Spleen (tissue), 7 donors: ENCODE results near the gene POLR3E.

Source experiments
- CTCF ChIP-seq, 11 experiments: fragments of 200-600 bp in 7 of 11; fragments of 450-650 bp in 4 of 11; sonication (generic) in 4 of 11; IDR thresholded peaks in 8 of 11; conservative IDR thresholded peaks in 3 of 11; 1 replicate in 7 of 11; 2 replicates in 4 of 11; pipeline versions ENCODE4 v1.4.0 to v1.8.0; 2016 to 2021; ENCODE audit warnings: antibody characterized with exemption in 11 of 11, inconsistent platforms in 4 of 11, mild to moderate bottlenecking in 1 of 11
- POLR2A ChIP-seq, 3 donors: fragments of 450-650 bp; IDR thresholded peaks; one replicate each; pipeline ENCODE4 v1.5.1; 2017; ENCODE audit warnings: antibody characterized with exemption in 3 of 3, mild to moderate bottlenecking in 1 of 3
- POLR2AphosphoS5 ChIP-seq, 3 donors: sonication (generic); formaldehyde crosslinking; IDR thresholded peaks; one replicate each; pipeline ENCODE4 v1.5.1; 2017; ENCODE audit warnings: antibody characterized with exemption in 3 of 3
- donor health status: DM: no; HTN: no; CAD: no; lungs with moderate emphysema.
- donor health status: DM: no; HTN: no; CAD: no.
- donor health status: DM: no; HTN: no; CAD: no.

DNA sequence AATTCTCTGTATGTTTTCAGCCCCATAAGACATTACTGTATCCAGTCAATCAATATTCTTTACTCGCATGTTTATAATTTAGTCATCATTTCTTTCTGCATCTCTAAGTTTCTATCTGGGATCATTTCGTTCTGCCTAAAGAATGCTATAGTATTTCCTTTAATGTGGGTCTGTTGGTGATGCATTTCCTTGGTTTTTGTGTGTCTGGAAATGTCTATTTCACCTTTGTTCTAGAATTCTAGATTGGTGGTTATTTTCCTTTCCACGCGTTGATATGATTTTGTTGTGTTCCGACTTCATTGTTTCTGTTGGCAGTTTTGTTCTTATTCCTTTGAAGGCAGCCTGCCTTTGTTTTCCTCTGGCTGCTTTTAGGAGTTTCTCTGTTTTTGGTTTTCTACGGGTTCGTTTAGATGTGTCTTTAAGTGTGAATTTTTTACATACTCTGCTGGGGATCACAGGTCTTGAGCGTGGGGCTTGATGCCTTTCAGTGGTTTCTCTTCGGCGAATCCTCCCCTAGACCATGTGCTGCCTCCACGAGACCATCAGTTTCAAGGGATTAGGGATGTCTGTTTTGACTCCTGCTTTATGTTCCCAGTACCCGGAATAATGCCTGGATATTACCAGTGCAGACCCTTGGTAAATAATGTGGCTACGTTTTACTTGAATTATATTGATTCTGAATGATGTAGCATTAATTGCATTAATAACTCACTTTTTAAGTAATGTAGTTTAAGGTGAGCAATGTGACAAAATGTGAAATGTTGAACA is 23.5 kb downstream of the POLR3E start:
- TF ChIP-seq CTCF (IDR thresholded peaks at IDR 0.05 in 8 of 11, conservative IDR thresholded peaks at IDR 0.05 in 3 of 11) (no peak), POLR2A (IDR thresholded peaks at IDR 0.05) (no peak), POLR2AphosphoS5 (IDR thresholded peaks at IDR 0.05) (no peak)
